Measurements from ENCODE around the gene RAB1A. TPM values are rescaled to one million over a fixed set of nuclear protein-coding genes. Genes with fewer than 3 reads are reported as not detected.

Gene RAB1A
- total and polyA plus RNA-seq, 12 donors: 77.8 to 165 (median 117) TPM

DNA sequence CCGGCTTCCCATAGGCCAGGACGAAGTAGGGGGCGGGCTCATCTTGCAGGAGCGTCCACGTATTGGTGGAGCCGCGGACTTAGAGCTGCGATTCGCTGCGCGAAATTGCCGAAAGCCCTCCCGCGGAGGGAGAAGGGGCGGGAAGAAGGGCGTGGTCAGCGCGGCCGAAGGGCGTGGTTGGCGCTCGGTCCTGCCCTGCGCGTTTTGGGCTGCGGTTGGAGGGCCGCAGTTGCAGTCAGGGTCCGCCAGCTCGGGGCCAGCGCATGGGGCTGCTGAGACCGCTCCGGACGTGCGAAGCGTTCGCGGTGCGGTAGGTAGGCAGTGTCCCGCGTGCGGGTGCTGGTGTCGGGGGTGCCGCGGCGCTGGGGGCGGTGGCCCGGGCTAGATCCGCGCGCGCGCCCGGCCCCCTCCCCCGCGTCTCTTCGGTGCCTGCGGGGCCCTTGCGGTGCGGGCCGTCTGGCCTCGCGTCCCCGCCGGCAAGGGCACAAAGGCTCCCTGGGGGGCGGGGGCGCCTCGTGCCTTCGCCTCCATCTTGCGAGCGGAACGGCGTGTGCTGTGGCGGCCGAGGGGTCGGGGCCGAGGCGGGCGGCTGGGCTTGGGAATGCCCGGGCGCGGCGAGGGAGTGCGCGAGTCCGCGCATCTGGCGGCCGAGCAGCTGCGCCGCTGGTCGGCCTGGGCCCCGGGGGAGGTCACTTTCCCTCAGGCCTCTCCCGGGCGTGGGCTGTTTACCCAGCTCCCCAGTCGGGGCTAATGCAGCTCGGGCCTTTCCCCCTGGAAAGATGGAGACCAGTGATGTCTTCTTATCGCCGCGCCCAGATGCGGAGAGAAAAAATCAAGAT lies 73.5 kb downstream of the RAB1A start, which contains the start of gene CEP68:
CEP68 (plus strand) TSS at position 202 of the 839 bp plus-strand sequence. CDS start 13,029 bp downstream, outside the sequence.
- no peaks in the 10 kb centered on the region for H3K9me3 ChIP-seq
- TF ChIP-seq, protein P1, sequence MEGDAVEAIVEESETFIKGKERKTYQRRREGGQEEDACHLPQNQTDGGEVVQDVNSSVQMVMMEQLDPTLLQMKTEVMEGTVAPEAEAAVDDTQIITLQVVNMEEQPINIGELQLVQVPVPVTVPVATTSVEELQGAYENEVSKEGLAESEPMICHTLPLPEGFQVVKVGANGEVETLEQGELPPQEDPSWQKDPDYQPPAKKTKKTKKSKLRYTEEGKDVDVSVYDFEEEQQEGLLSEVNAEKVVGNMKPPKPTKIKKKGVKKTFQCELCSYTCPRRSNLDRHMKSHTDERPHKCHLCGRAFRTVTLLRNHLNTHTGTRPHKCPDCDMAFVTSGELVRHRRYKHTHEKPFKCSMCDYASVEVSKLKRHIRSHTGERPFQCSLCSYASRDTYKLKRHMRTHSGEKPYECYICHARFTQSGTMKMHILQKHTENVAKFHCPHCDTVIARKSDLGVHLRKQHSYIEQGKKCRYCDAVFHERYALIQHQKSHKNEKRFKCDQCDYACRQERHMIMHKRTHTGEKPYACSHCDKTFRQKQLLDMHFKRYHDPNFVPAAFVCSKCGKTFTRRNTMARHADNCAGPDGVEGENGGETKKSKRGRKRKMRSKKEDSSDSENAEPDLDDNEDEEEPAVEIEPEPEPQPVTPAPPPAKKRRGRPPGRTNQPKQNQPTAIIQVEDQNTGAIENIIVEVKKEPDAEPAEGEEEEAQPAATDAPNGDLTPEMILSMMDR (IDR thresholded peaks at IDR 0.05): no peak
- H3K36me3 ChIP-seq: no peaks in the 10 kb centered on the region
- DNase-seq: peak; percentile 96 to 98
- peak within 1 kb of the TSS; percentile 57 to 89 (median 78) for H3K4me3 ChIP-seq
- H3K27me3 ChIP-seq: no peaks in the 10 kb centered on the region
- peaks cover 6 to 65% (median 50%) of the 10 kb centered on the region in 9 donors for H3K4me1 ChIP-seq
- 0 to 1% methylated on average over 76 to 99 of the region's 99 CpGs for WGBS, 2 donors
- peak; percentile 94 to 98 (median 98) for ATAC-seq
- intact Hi-C loops (cut with DNase I): loop anchor here in 4 of 10 donors (2.0 to 10.0 kb wide), 4 partner anchors 71 to 518 kb away; partner anchors contain the start of gene RAB1A (in 3 of the 4)
- H3K27ac ChIP-seq: peak within 1 kb of the TSS; percentile 81 to 97 (median 92)

DNA sequence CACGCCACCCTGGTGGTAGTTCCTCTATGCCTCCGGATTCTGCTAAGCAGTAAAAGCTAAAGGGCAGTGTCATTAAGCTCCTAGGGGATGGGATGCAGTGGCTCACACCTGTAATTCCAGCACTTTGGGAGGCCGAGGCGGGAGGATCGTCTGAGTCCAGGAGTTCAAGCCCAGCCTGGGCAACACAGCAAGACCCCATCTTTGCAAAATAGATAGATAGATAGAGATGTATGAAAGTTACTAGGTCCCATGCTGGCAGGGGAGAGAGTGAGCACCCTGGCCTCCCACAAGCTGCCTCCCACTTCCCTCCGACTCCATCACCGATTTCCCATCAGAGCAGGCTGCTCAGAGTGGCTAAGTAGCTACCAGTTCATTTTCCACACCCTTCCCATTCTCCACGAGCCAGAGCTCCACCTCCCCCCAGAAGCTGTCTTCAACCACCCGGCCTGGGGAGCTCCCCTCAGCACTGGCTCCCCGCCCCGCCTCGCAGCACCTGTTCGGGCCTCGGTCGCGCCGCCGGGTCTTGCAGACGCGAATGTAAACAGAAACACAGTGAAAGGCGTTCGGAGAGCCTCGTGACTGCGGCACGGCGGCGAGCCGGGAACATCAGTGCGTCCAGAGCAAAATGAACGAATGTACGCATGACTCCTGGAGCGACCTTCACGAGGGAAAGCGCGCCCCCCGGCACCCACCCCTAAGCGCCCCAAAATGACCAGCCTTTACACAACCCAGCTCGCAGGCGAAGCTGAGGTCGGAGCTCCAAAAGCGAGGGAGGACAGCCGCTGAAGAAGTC lies 74.3 kb downstream of the RAB1A start:
- intact Hi-C loops (cut with DNase I): loop anchor here in 4 of 10 donors (2.0 to 10.0 kb wide), 4 partner anchors 72 to 519 kb away; partner anchors contain the start of gene RAB1A (in 3 of the 4)
- TF ChIP-seq, protein P1 (IDR thresholded peaks at IDR 0.05): no peak
- H3K4me1 ChIP-seq: peaks cover 6 to 57% (median 42%) of the 10 kb centered on the region in 9 donors

DNA sequence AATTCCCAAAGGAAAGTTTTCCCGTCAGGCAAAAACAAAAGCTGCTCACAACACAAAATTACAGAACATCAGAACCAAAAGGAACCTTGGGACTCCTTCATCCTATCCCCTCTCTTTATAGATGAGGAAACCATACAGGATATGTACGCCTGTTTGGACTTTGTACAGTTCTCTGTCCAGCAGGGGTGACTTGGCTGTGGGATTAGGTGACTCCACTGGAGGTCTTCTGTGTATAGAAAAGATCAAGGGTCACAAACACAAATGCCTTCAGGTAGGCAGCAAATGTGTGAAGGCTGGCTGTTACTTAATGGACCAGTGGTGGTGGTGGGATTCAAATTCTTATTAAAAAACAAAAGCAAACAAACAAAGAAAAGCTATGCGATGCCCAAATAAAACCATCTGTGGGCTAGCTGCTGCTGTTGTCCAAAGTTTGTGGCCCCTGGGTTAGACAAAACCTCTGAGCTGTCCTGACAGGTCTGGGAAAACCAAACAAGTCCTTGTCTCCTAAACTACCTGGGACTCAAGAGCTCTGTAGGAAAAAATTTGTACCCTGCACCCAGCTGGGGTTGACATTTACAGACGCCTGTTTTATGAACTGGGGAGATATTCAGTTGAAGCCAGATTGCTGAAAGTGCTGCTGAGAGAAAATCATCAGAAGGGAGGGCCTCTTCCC lies 75.0 kb downstream of the RAB1A start:
- H3K27ac ChIP-seq: peak overlapping the region in 2 of 10 donors; percentile 71 to 87
- intact Hi-C loops (cut with DNase I): loop anchor here in 4 of 10 donors (5.0 to 10.0 kb wide), 3 partner anchors 72 to 520 kb away; partner anchors contain the start of gene RAB1A (in 2 of the 4)
- TF ChIP-seq, protein P1 (IDR thresholded peaks at IDR 0.05): no peak
- H3K4me3 ChIP-seq: peak overlapping the region in 5 of 10 donors; percentile 73 to 89 (median 86)
- H3K9me3 ChIP-seq: no peaks in the 10 kb centered on the region
- H3K27me3 ChIP-seq: no peaks in the 10 kb centered on the region
- 80 to 82% methylated on average over 4 of the region's 4 CpGs for WGBS, 2 donors
- DNase-seq (no peak), ATAC-seq (no peak)
- no peaks in the 10 kb centered on the region for H3K36me3 ChIP-seq
- H3K4me1 ChIP-seq: peaks cover 0 to 53% (median 35%) of the 10 kb centered on the region in 9 donors

More for the DNA sequence above, 74.3 kb downstream of the RAB1A start:
- DNase-seq (no peak), ATAC-seq (peak; percentile 2 to 44 (median 30))
- 10% methylated on average over 42 of the region's 42 CpGs for WGBS, 2 donors
- H3K9me3 ChIP-seq: no peaks in the 10 kb centered on the region
- H3K27ac ChIP-seq: peak overlapping the region in 9 of 10 donors; percentile 40 to 97 (median 81)
- no peaks in the 10 kb centered on the region for H3K36me3 ChIP-seq
- H3K4me3 ChIP-seq: peak overlapping the region; percentile 57 to 89 (median 78)
- H3K27me3 ChIP-seq: no peaks in the 10 kb centered on the region

Measured in heart right ventricle (tissue), 16 donors.